GM21390 (cell line): ENCODE measurements around the gene SART1.

Experiments used
- ATAC-seq: cut with Tn5 transposase; IDR thresholded peaks from one replicate; pipeline ENCODE4 v1.9.1; 2021; ENCODE audit not compliant: unreplicated experiment

Gene SART1

DNA sequence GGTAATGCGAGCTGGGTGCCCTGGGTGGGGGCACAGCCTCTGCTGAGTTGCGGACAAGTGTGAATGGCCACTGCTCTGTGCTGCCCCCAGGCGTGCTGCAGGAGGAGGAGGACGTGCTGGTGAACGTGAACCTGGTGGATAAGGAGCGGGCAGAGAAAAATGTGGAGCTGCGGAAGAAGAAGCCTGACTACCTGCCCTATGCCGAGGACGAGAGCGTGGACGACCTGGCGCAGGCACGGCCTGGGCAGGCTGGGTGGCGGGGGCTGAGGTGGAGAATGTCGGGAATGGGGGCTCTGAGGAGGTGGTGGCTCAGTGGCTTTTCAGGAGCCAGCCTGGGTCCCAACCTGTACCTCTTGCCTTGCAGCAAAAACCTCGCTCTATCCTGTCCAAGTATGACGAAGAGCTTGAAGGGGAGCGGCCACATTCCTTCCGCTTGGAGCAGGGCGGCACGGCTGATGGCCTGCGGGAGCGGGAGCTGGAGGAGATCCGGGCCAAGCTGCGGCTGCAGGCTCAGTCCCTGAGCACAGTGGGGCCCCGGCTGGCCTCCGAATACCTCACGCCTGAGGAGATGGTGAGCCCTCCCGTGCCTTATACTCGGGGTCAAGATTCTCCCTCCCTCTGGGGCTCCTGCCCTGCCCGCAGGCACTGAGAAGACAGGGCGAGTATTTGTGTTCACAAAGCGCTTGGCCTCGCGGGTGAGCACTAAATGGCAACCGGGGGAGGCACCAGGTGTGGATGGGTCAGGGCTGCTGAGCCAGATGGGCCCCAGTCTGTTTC is 4.6 kb downstream of the SART1 start:
- ATAC-seq, result no peak

DNA sequence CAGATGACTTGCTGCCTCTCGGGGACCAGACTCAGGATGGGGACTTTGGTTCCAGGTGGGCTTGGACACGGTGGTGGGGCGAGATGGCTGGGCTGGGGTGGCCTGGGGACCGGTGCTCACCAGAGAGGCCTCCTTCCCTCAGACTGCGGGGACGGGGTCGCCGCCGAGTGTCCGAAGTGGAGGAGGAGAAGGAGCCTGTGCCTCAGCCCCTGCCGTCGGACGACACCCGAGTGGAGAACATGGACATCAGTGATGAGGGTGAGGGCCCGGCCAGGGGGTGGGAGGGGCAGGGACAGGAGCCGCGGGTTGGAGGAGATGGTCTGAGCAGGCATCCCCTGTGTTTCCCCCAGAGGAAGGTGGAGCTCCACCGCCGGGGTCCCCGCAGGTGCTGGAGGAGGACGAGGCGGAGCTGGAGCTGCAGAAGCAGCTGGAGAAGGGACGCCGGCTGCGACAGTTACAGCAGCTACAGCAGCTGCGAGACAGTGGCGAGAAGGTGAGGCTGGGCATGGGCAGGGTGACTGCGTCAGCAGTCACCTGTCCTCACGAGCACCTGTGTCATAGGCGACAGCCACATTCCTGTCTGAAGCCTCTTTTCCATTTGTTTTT is 5.9 kb downstream of the SART1 start:
- no peak for ATAC-seq

- ATAC-seq, result no peak
Observed at GRCh38 chr11:65968600-65969482, 7.3 kb downstream of the SART1 start.

GRCh38 chr11:65972116-65972515 is 10.6 kb downstream of the SART1 start:
- ATAC-seq, result no peak

- ATAC-seq, result no peak
Observed at GRCh38 chr11:65973439-65974110, 12.0 kb downstream of the SART1 start.

GRCh38 chr11:65975771-65976170 is 14.2 kb downstream of the SART1 start:
- ATAC-seq, result no peak

DNA sequence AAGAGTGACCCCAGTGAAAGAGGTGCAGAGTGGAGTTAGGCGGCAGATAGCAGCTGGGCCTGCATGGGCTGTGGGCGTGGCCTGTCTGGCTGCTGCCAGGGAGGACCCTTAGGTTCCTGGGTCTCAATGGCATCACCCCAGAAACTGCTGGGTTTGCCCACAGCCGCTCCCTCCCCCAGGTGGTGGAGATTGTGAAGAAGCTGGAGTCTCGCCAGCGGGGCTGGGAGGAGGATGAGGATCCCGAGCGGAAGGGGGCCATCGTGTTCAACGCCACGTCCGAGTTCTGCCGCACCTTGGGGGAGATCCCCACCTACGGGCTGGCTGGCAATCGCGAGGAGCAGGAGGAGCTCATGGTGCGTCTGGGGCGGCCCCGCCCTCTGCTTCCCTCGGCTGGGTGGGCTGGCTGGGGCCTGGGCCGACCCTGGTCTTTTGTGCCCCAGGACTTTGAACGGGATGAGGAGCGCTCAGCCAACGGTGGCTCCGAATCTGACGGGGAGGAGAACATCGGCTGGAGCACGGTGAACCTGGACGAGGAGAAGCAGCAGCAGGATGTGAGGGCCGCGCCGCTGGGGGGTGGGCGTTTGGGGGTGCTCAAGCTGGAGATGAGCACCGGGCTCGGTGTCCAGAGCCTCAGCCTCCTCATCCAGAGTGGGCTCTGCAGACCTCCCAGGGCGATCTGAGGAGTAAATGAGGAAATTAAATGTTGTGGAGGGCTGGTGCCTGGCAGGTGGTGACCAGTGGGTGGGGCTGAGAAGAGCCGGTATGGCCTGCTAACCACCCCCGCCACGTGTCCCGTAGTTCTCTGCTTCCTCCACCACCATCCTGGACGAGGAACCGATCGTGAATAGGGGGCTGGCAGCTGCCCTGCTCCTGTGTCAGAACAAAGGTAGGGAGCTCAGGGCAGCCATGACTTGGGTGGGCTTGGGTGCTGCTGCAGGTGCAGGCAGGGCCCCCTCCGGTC is 15.0 kb downstream of the SART1 start:
- ATAC-seq, result no peak

DNA sequence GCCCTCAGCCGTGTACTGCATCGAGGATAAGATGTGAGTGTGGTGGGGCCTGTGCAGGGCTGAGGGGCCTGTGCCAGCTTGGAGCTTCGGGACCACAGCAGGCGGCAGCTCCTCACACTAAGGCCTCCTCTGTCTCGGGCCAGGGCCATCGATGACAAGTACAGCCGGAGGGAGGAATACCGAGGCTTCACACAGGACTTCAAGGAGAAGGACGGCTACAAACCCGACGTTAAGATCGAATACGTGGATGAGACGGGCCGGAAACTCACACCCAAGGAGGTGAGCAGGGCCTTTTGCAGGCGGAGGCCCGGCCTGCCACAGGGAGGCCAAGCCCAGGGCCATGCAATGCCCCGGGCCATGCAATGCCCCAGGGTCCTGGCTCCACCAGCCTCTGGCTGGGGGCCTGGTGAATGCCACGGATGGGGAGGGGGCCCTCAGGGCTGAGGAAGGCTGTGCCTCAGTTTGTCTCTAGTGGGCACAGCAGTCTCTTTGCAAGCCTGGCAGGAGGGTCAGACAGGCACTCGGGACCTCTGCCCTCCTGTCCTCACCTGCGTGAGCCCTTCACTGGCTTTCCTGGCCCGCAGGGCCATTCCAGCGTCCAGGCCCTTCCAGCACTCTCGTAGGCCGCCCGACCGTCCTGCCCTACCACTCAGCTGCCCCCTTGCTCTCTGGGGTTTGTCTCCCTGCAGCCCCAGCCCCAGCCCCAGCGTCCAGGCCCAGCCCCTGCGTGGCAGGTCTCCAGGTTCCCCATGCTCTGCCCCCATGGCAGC is 16.3 kb downstream of the SART1 start:
- no peak for ATAC-seq

- no peak for ATAC-seq
Observed at GRCh38 chr11:65978391-65979238, 17.1 kb downstream of the SART1 start.

- ATAC-seq, result no peak
Observed at GRCh38 chr11:65979261-65979759, 17.8 kb downstream of the SART1 start.

DNA sequence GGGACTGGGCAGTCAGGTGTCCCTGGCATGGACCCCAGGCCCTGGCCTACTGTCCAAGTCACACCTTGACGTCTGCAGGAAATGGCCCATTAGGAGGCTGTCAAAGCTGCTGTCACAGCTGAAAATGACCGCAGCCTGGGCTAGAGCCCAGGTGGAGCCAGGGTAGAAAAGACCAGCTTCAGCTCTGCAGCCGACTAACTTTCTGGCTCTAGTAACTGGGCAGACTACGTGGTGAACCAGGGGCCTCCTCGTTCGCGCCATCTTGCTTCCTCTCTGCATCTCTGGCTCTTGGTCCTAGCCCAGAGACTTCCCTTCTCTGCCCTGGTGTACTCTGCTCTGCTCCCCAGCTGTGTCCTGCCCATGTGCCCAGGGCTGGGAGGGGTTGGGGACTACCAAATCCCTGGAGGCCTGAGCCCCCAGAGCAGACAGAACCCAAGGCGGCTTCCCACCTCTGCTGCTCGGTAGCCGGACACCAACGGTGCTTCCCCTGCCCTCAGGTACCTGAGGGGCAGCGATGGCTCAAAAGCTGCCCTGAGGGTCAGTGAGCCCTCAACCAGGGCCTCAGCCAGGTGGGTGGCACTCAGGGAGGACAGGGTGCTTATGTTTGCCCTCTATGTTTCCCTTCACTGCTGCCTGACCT is 19.7 kb downstream of the SART1 start:
- no peak for ATAC-seq

DNA sequence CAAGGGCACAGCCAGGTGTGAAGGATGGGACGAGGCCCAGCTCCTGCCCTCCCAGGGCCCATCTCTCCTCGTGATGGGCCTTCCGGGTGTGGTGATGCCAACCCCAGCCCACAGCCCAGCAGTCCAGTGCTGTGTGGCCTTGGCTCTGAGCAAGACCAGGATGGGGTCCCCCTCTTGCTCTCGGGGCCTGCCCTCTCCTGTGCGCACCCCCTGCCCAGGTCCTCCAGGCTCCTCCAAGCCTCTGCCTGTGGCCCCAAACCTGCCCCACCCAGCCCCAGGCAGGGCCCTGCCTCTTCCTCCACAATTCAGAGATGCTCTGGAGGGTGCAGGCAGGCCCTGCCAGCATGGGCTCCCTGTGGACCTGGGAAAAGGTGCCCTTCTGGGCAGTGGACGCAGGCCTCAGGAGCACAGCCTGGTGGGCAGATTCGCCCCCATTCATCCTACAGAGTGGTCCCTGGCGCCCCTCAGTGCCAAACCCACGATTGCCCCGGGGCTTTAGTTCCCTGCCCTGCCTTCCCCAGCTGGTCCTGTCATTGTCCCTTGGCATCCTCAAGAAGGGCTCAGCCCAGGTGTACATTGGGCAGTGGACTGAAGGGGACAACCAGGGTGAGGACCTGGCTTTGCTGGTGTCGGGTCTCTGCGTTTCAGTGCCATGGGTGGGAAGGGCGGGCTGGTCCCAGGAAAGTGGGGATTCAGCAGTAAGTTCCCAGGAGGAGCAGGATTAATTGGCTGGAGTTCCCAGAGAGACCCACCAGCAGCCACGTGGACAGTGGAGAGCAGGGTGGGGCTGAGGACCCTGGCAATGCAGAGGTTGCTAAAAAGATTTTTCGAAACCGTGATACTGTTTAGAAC is 20.7 kb downstream of the SART1 start:
- no peak for ATAC-seq

GRCh38 chr11:65982824-65983588 is 21.5 kb downstream of the SART1 start:
- ATAC-seq, result no peak

DNA sequence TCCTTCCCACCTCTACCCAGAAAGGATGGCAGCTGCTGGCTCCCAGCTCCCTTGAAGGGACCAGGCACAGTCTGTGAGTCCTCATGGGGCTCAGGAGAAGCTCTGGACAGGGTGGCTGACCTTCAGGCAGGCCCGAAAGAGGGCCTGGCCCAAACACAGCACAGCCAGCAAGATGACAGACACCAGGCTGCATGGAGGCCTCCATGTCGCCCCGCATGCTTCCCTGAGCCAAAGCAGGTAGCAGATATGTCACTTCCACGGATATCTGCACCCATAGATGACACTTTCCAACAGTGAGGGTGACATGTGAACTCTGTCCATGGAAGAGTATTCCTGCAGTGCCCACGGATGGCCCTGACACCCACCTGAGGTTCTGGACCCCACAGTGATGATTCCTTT is 22.1 kb downstream of the SART1 start:
- ATAC-seq, result no peak

DNA sequence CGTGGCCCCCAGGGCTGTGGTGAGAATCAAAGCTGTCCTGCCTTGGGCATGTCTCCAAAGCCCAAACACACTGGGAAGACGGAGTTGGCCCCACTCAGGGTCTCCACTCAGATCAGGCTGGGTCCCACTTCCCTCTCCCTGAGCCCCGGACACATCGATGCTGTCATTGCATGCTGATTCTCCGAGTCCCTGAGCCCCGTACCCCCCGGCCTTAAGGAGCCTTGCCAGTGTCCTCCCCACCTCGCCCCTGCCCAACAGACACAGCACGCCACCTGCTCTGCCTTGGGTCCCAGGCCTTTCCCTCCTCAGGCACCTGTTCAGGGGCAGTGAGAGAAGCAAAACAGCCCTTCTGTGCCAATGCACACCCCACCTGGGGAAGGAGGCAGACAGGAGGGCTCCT is 25.8 kb downstream of the SART1 start:
- ATAC-seq, result no peak
